Measurements from ENCODE around the gene USP43.

- no peak for TF ChIP-seq CTCF (IDR thresholded peaks at IDR 0.05)
- no peak for TF ChIP-seq POLR2A (IDR thresholded peaks at IDR 0.05)
Measured at GRCh38 chr17:9611557-9611956, 33.8 kb upstream of the USP43 start.

Measured in body of pancreas (tissue), 4 donors.